IPS-18c (cell line): ENCODE results near the gene XPR1.

Source experiments
- H3K4me3 ChIP-seq: 2 replicates; pipeline ENCODE4 v1.7.0; 2013; ENCODE audit warnings: low read depth, mild to moderate bottlenecking, low read length, moderate library complexity; ENCODE audit not compliant: insufficient read depth
- H3K9me3 ChIP-seq: one replicate; pipeline ENCODE4 v1.6.1; 2013; ENCODE audit warnings: mild to moderate bottlenecking, low read length, moderate library complexity; ENCODE audit not compliant: control insufficient read depth, insufficient read depth

The XPR1 gene

GRCh38 chr1:180610556-180611015 lies 21.2 kb upstream of the XPR1 start:
- H3K4me3 ChIP-seq: no peak overlapping the region
- H3K9me3 ChIP-seq: no peaks in the 10 kb centered on the region

GRCh38 chr1:180611016-180611930 lies 20.5 kb upstream of the XPR1 start:
- no peaks in the 10 kb centered on the region for H3K9me3 ChIP-seq
- H3K4me3 ChIP-seq: no peak overlapping the region

GRCh38 chr1:180612632-180613031 lies 19.2 kb upstream of the XPR1 start:
- no peaks in the 10 kb centered on the region for H3K9me3 ChIP-seq
- H3K4me3 ChIP-seq: no peak overlapping the region

GRCh38 chr1:180614730-180615129 lies 17.1 kb upstream of the XPR1 start:
- no peak overlapping the region for H3K4me3 ChIP-seq
- H3K9me3 ChIP-seq: no peaks in the 10 kb centered on the region

GRCh38 chr1:180615493-180616290 lies 16.1 kb upstream of the XPR1 start:
- no peaks in the 10 kb centered on the region for H3K9me3 ChIP-seq
- no peak overlapping the region for H3K4me3 ChIP-seq

GRCh38 chr1:180616439-180616838 lies 15.4 kb upstream of the XPR1 start:
- H3K9me3 ChIP-seq: no peaks in the 10 kb centered on the region
- no peak overlapping the region for H3K4me3 ChIP-seq

- no peaks in the 10 kb centered on the region for H3K9me3 ChIP-seq
- no peak overlapping the region for H3K4me3 ChIP-seq
These were observed 13.9 kb upstream of the XPR1 start for GRCh38 chr1:180617774-180618395.

GRCh38 chr1:180620581-180620980 lies 11.2 kb upstream of the XPR1 start:
- Histone ChIP-seq H3K9me3 (no peaks in the 10 kb centered on the region), H3K4me3 (no peak overlapping the region)

- no peak overlapping the region for H3K4me3 ChIP-seq
- no peaks in the 10 kb centered on the region for H3K9me3 ChIP-seq
These were observed 8.9 kb upstream of the XPR1 start for GRCh38 chr1:180622658-180623508.

- no peaks in the 10 kb centered on the region for H3K9me3 ChIP-seq
- no peak overlapping the region for H3K4me3 ChIP-seq
These were observed 8.1 kb upstream of the XPR1 start for GRCh38 chr1:180623579-180624347.

- H3K9me3 ChIP-seq: no peaks in the 10 kb centered on the region
- no peak overlapping the region for H3K4me3 ChIP-seq
These were observed 5.1 kb upstream of the XPR1 start for GRCh38 chr1:180626711-180627110.

GRCh38 chr1:180627411-180627810 lies 4.4 kb upstream of the XPR1 start:
- Histone ChIP-seq H3K4me3 (no peak overlapping the region), H3K9me3 (no peaks in the 10 kb centered on the region)

GRCh38 chr1:180628646-180629045 lies 3.2 kb upstream of the XPR1 start:
- H3K4me3 ChIP-seq: no peak overlapping the region

GRCh38 chr1:180630408-180631193 lies 1.2 kb upstream of the XPR1 start:
- Histone ChIP-seq H3K9me3 (no peaks in the 10 kb centered on the region), H3K4me3 (no peak overlapping the region)

More at GRCh38 chr1:180628646-180629045, 3.2 kb upstream of the XPR1 start:
- no peaks in the 10 kb centered on the region for H3K9me3 ChIP-seq

- Histone ChIP-seq H3K9me3 (no peaks in the 10 kb centered on the region), H3K4me3 (no peak overlapping the region)
These were observed 542 bp upstream of the XPR1 start for GRCh38 chr1:180631194-180631765.
